ENCODE results near the gene CHCHD6.

Gene CHCHD6

GRCh38 chr3:126706631-126707030 is 2.6 kb downstream of the CHCHD6 start:
- DNase-seq = no peak

GRCh38 chr3:126711121-126711760 is 7.2 kb downstream of the CHCHD6 start:
- DNase-seq = no peak

GRCh38 chr3:126713199-126713598 is 9.2 kb downstream of the CHCHD6 start:
- DNase-seq = peak; percentile 45 to 51

- DNase-seq = no peak
Measured at GRCh38 chr3:126714276-126714900, 10.3 kb downstream of the CHCHD6 start.

GRCh38 chr3:126714921-126715320 is 10.9 kb downstream of the CHCHD6 start:
- DNase-seq = no peak

- DNase-seq = no peak
Measured at GRCh38 chr3:126715432-126715831, 11.4 kb downstream of the CHCHD6 start.

GRCh38 chr3:126716057-126716456 is 12.0 kb downstream of the CHCHD6 start:
- DNase-seq = no peak

- no peak for DNase-seq
Measured at GRCh38 chr3:126718561-126719445, 14.8 kb downstream of the CHCHD6 start.

GRCh38 chr3:126720596-126720995 is 16.6 kb downstream of the CHCHD6 start:
- DNase-seq = no peak

- DNase-seq = no peak
Measured at GRCh38 chr3:126721246-126721645, 17.2 kb downstream of the CHCHD6 start.

- no peak for DNase-seq
Measured at GRCh38 chr3:126723237-126723636, 19.2 kb downstream of the CHCHD6 start.

- DNase-seq = no peak
Measured at GRCh38 chr3:126723801-126724200, 19.8 kb downstream of the CHCHD6 start.

GRCh38 chr3:126728680-126729079 is 24.6 kb downstream of the CHCHD6 start:
- no peak for DNase-seq

GRCh38 chr3:126730376-126730775 is 26.3 kb downstream of the CHCHD6 start:
- no peak for DNase-seq

- DNase-seq = peak; percentile 92
Measured at GRCh38 chr3:126731044-126731443, 27.0 kb downstream of the CHCHD6 start.

GRCh38 chr3:126732281-126733060 is 28.4 kb downstream of the CHCHD6 start:
- no peak for DNase-seq

- DNase-seq = no peak
Measured at GRCh38 chr3:126733061-126733430, 29.0 kb downstream of the CHCHD6 start.

GRCh38 chr3:126734106-126734723 is 30.2 kb downstream of the CHCHD6 start:
- peak; percentile 6 to 16 for DNase-seq

- no peak for DNase-seq
Measured at GRCh38 chr3:126737527-126737926, 33.5 kb downstream of the CHCHD6 start.

- no peak for DNase-seq
Measured at GRCh38 chr3:126742057-126742456, 38.0 kb downstream of the CHCHD6 start.

GRCh38 chr3:126743350-126743749 is 39.3 kb downstream of the CHCHD6 start:
- no peak for DNase-seq

GRCh38 chr3:126743781-126744180 is 39.7 kb downstream of the CHCHD6 start:
- no peak for DNase-seq

Measured in Kasumi-1 (cell line).